Right atrium auricular region (tissue), 2 donors: ENCODE measurements around the gene CFD. TPM values are rescaled to one million over a fixed set of nuclear protein-coding genes. Genes with fewer than 3 reads are reported as not detected.

Source experiments
- DNase-seq: peaks from one replicate; pipeline ENCODE4 v3.0.0-alpha.2; 2019; ENCODE audit warnings: low spot score
- H3K27ac ChIP-seq, 2 donors: fragments of 200-600 bp; sonication (generic); 1 replicate in 1 of 2; 2 replicates in 1 of 2; pipeline ENCODE4 v1.5.1; 2016 to 2019
- H3K27me3 ChIP-seq, 2 donors: fragments of 200-600 bp; sonication (generic); one replicate each; pipeline versions ENCODE4 v1.5.1 to v1.6.0; 2017 to 2019
- H3K36me3 ChIP-seq: fragments of 200-600 bp; sonication (generic); one replicate; pipeline ENCODE4 v1.5.1; 2016
- H3K4me1 ChIP-seq, 2 donors: fragments of 200-600 bp; sonication (generic); one replicate each; pipeline versions ENCODE4 v1.5.1 to v1.6.0; 2017 to 2019
- H3K4me3 ChIP-seq, 2 donors: fragments of 200-600 bp; sonication (generic); 1 replicate in 1 of 2; 2 replicates in 1 of 2; pipeline ENCODE4 v1.5.1; 2017 to 2019; ENCODE audit warnings: mild to moderate bottlenecking in 1 of 2, moderate library complexity in 1 of 2
- H3K9me3 ChIP-seq, 2 donors: fragments of 200-600 bp; sonication (generic); one replicate each; pipeline ENCODE4 v1.5.1; 2019
- total RNA-seq, 2 donors: library from RNA; depleted of rRNA; stranded (reverse); fragments of >200 nt; gene quantifications; one replicate each; pipeline ENCODE4 v1.1.0, GENCODE V29; 2016
- TF ChIP-seq, protein P1 (sequence below), 2 donors: fragments of 200-600 bp; sonication (generic); IDR thresholded peaks; one replicate each; pipeline ENCODE4 v1.5.1; 2019; ENCODE audit warnings: antibody characterized with exemption in 2 of 2

Gene CFD
- total RNA-seq, 2 donors from 2014 or later: 133 to 652 TPM

DNA sequence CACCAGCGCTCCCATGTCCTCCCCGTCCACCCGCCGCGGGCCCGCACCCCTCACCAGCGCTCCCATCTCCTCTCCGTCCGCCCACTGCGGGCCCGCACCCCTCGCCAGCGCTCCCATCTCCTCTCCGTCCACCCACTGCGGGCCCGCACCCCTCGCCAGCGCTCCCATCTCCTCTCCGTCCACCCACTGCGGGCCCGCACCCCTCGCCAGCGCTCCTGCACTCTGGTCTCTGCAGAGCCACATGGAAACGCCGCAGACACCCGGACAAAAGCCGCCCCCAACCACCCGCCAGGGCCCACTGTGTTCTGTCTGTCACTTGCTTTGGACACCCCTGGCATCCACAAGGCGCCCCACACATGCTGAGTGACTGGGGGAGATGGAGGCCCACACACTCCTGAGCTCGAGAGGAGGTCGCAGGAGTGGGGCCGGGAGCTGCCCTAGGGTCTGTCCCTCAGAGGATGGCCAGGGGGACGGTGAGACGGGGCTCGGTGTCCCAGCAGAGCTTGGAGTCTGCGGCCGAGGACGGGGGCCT lies 7.4 kb downstream of the CFD start:
- peaks cover 20% of the 10 kb centered on the region for H3K36me3 ChIP-seq
- H3K27ac ChIP-seq: no peak overlapping the region
- H3K27me3 ChIP-seq: no peaks in the 10 kb centered on the region
- TF ChIP-seq, protein P1, sequence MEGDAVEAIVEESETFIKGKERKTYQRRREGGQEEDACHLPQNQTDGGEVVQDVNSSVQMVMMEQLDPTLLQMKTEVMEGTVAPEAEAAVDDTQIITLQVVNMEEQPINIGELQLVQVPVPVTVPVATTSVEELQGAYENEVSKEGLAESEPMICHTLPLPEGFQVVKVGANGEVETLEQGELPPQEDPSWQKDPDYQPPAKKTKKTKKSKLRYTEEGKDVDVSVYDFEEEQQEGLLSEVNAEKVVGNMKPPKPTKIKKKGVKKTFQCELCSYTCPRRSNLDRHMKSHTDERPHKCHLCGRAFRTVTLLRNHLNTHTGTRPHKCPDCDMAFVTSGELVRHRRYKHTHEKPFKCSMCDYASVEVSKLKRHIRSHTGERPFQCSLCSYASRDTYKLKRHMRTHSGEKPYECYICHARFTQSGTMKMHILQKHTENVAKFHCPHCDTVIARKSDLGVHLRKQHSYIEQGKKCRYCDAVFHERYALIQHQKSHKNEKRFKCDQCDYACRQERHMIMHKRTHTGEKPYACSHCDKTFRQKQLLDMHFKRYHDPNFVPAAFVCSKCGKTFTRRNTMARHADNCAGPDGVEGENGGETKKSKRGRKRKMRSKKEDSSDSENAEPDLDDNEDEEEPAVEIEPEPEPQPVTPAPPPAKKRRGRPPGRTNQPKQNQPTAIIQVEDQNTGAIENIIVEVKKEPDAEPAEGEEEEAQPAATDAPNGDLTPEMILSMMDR (IDR thresholded peaks at IDR 0.05): no peak
- peaks cover 0 to 27% of the 10 kb centered on the region in 2 donors for H3K4me1 ChIP-seq
- H3K9me3 ChIP-seq: no peaks in the 10 kb centered on the region
- DNase-seq: no peak
- H3K4me3 ChIP-seq: no peak overlapping the region

GRCh38 chr19:867301-867793 lies 7.9 kb downstream of the CFD start:
- TF ChIP-seq, protein P1 (IDR thresholded peaks at IDR 0.05): no peak
- Histone ChIP-seq H3K27me3 (no peaks in the 10 kb centered on the region), H3K36me3 (peaks cover 20% of the 10 kb centered on the region), H3K4me3 (no peak overlapping the region), H3K4me1 (peaks cover 0 to 24% of the 10 kb centered on the region in 2 donors), H3K27ac (no peak overlapping the region), H3K9me3 (no peaks in the 10 kb centered on the region)
- DNase-seq: no peak

DNA sequence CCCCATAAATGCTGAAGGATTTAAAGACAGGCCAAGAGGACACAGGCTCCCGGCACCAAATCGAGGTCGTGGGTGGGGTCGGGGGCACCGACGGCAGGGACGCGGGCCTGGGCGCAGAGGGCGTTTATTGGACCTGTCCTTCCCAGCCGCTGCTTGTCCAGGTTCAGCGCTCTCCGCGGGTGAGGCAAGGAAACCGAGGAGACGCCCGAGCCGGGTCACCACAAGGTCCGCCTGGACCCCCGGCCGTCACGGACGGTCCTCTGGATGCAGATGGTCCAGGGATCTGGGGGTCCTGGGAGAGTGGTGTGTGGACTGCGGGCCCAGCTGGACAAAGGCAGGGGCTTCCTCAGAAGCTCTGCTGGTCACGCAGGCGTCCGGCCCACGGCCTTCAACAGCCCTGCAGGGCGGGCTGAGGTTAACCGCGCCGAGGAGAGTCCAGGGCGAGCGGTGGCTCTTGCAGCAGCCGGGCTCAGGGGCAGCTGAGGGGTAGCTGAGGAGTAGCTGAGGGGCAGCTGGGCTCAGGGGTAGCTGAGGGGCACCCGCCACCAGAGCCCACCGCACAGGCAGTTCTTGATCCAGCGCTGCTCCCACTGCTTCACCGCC lies 8.5 kb downstream of the CFD start:
- H3K27me3 ChIP-seq: no peaks in the 10 kb centered on the region
- TF ChIP-seq, protein P1 (IDR thresholded peaks at IDR 0.05): no peak
- peaks cover 20% of the 10 kb centered on the region for H3K36me3 ChIP-seq
- H3K9me3 ChIP-seq: no peaks in the 10 kb centered on the region
- no peak overlapping the region for H3K27ac ChIP-seq
- peaks cover 0 to 21% of the 10 kb centered on the region in 2 donors for H3K4me1 ChIP-seq
- no peak overlapping the region for H3K4me3 ChIP-seq
- no peak for DNase-seq

DNA sequence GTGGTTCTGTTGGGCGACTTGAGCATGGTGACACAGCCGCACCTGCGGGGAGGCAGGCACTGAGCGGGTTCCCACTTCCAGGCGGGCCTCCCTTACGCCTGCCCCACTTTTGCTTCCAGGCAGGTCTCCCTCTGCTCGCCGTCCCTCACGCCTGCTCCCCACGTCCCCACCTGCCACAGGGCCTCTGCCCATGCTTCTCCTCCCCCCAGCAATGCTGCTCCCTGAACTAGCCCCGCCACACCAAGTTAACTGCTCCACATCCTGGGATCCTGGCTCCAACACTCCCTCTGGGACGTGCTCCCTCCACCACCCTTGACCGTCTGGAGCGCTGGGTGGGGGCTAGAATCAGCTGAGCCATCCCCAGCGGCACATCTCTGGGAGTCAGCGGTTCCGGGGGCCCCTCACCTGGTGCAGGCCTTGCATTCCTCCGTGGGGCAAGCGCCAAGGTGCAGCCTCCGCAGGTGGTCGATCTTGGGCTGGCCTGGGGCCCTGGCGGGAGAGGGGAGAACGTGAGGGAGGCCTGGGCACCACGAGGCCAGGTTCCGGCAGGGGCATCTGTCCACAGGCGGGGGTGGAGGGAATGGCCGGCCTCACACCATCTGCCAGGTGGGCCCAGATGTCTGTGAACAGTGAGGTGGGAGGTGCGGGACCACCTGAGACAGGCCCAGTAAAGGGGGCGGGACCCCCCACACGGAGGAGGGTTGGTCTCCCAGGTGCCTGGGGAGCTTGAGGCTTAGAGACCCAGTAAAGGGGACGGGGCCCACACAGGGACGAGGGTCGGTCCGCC lies 9.2 kb downstream of the CFD start:
- DNase-seq: no peak
- H3K36me3 ChIP-seq: peaks cover 24% of the 10 kb centered on the region
- TF ChIP-seq, protein P1 (IDR thresholded peaks at IDR 0.05): no peak
- H3K4me3 ChIP-seq: no peak overlapping the region
- no peaks in the 10 kb centered on the region for H3K9me3 ChIP-seq
- no peaks in the 10 kb centered on the region for H3K27me3 ChIP-seq
- peak overlapping the region; percentile 68 to 78 for H3K27ac ChIP-seq
- H3K4me1 ChIP-seq: peaks cover 0 to 14% of the 10 kb centered on the region in 2 donors

DNA sequence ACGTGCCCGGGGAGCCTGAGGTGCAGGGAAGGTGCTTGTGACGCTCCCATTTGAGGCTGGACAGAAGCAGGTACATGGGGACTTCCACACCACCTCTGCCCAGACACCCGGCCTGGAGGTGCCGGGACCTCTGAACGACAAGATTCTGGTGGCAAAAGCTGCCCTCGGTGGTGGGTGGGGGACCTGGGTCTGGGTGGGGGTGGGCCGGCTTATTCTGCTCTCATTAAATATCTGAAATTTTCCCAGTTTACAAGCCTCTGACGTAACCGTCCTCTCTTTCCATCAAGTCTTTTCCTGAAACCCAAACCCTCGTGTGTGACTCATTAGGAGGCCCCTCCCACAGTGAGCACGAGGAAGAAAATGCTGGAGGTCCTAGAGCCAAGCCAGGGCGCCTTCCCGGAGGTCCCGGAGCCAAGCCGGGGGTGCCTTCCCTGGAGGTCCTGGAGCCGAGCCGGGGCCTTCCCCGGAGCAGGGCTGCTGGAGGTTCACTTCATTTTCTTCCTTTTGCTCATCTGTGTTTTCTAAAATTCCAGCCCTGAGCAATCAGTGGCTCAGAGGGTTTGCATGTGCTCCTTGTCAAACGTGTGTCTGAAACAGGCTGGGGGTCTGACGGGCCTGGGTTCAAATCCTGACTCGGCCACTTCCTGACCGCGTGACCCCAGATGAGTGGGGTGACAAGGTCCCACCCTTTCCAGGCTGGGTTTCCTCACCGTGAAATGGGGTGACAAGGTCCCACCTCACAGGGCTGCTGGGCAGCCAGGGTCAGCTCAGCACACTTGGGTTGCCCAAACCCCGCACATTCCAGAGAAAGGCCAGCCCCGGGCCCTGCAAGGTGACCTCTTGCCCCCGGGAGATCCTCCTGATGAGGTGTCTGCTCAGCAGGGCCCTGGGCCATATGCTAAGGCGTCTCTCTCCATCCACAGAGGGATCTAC lies 10.0 kb downstream of the CFD start:
- peak overlapping the region; percentile 68 to 78 for H3K27ac ChIP-seq
- TF ChIP-seq, protein P1 (IDR thresholded peaks at IDR 0.05): no peak
- H3K4me3 ChIP-seq: no peak overlapping the region
- H3K27me3 ChIP-seq: no peaks in the 10 kb centered on the region
- peaks cover 0 to 13% of the 10 kb centered on the region in 2 donors for H3K4me1 ChIP-seq
- peaks cover 29% of the 10 kb centered on the region for H3K36me3 ChIP-seq
- peak; percentile 87 for DNase-seq
- no peaks in the 10 kb centered on the region for H3K9me3 ChIP-seq
